K562 (cell line): Measurements from ENCODE around the gene PTPN9. TPM values are rescaled to one million over a fixed set of nuclear protein-coding genes. Genes with fewer than 3 reads are reported as not detected.

Experiments used
- ATAC-seq: fragments of 200-7000 bp; cut with Tn5 transposase; 3 replicates; pipeline ENCODE4 v1.9.1; 2020; ENCODE audit warnings: moderate library complexity
- BruUV-seq: library from RNA; stranded (reverse); fragments of 400-500 nt; replicated peaks from 2 replicates; lab custom pipeline; 2021; lab: Mats Ljungman, UMichigan
- CTCF ChIA-PET: fragments of 300-600 bp; formaldehyde crosslinking; extraction: SDS; loops from one replicate; lab custom pipeline; 2021; ENCODE audit warnings: low intra/inter-chr PET ratio; lab: Yijun Ruan, JAX
- POLR2A ChIA-PET: fragments of 300-600, 350-650 bp; sonication (Branson Sonifier 250); formaldehyde crosslinking; extraction: SDS; loops from one replicate; lab custom pipeline; 2021; ENCODE audit warnings: antibody characterized with exemption, inconsistent platforms; lab: Yijun Ruan, JAX
- DNase-seq, 4 experiments: peaks; one replicate each; pipeline versions ENCODE4 v3.0.0 to v3.0.0-alpha.2; 2011 to 2018; ENCODE audit warnings: low spot score in 3 of 4, mixed read lengths in 3 of 4; ENCODE audit errors: extremely low read depth in 1 of 4
- FAIRE-seq: peaks from 2 replicates; lab custom pipeline; 2011; peaks lifted over from hg19 to GRCh38; lab: Jason Lieb, UNC
- H2AFZ ChIP-seq: 2 replicates; pipeline ENCODE4 v1.6.0; 2011; ENCODE audit warnings: low read depth, low read length, control low read depth, inconsistent platforms
- H3K27ac ChIP-seq: fragments of 200-600 bp; 3 replicates; pipeline ENCODE4 v1.8.0; 2011; ENCODE audit warnings: low read depth, mild to moderate bottlenecking, control low read depth, inconsistent platforms, low read length, moderate library complexity, mixed read lengths; ENCODE audit errors: extremely low read depth
- H3K27me3 ChIP-seq, 2 experiments: fragments of 300-600 bp in 1 of 2; 2 replicates in 1 of 2; 3 replicates in 1 of 2; pipeline versions ENCODE4 v1.6.0 to v1.8.0; 2011; ENCODE audit warnings: inconsistent platforms in 2 of 2, low read length in 2 of 2, mild to moderate bottlenecking in 1 of 2, mixed read lengths in 1 of 2, moderate library complexity in 1 of 2; ENCODE audit not compliant: control insufficient read depth in 2 of 2, insufficient read depth in 2 of 2
- H3K36me3 ChIP-seq: fragments of 300-600 bp; 3 replicates; pipeline ENCODE4 v1.8.0; 2011; ENCODE audit warnings: mild to moderate bottlenecking, low read length, inconsistent platforms; ENCODE audit not compliant: control insufficient read depth, insufficient read depth
- H3K4me1 ChIP-seq, 2 experiments: fragments of 200-600 bp in 1 of 2; replicated peaks in 1 of 2; 2 replicates in 1 of 2; 3 replicates in 1 of 2; pipeline versions ENCODE4 v1.5.1 to v1.8.0; 2011; ENCODE audit warnings: inconsistent platforms in 2 of 2, low read length in 2 of 2, mild to moderate bottlenecking in 1 of 2, mixed read lengths in 1 of 2, moderate library complexity in 1 of 2; ENCODE audit not compliant: control insufficient read depth in 2 of 2, insufficient read depth in 2 of 2
- H3K4me2 ChIP-seq: 2 replicates; pipeline ENCODE4 v1.6.1; 2011; ENCODE audit warnings: low read length, control low read depth, inconsistent platforms, mixed read lengths; ENCODE audit not compliant: insufficient read depth
- H3K4me3 ChIP-seq: fragments of 200-600 bp; sonication (generic), shearing (Covaris generic); 2 replicates; pipeline ENCODE4 v1.5.1; 2016; ENCODE audit warnings: control low read depth, inconsistent platforms
- H3K79me2 ChIP-seq: fragments of 200-600 bp; 3 replicates; pipeline ENCODE4 v1.8.0; 2011; ENCODE audit warnings: low read length, inconsistent platforms; ENCODE audit not compliant: control insufficient read depth, insufficient read depth
- H3K9ac ChIP-seq, 2 experiments: 2 replicates each; pipeline versions ENCODE4 v1.6.0 to v1.6.1; 2011; ENCODE audit warnings: low read depth in 2 of 2, low read length in 2 of 2, control low read depth in 1 of 2, inconsistent platforms in 1 of 2, mild to moderate bottlenecking in 1 of 2, mixed read lengths in 1 of 2; ENCODE audit not compliant: insufficient read depth in 1 of 2
- H3K9me1 ChIP-seq: one replicate; pipeline ENCODE4 v1.6.0; 2011; ENCODE audit warnings: inconsistent platforms, mild to moderate bottlenecking, low read length, moderate library complexity; ENCODE audit not compliant: control insufficient read depth, insufficient read depth
- H3K9me3 ChIP-seq: replicated peaks from 2 replicates; pipeline ENCODE4 v1.5.1; 2011; ENCODE audit warnings: low read depth, low read length, inconsistent platforms; ENCODE audit not compliant: control insufficient read depth, insufficient read depth
- H4K20me1 ChIP-seq: replicated peaks from 2 replicates; pipeline ENCODE4 v1.6.1; 2011; ENCODE audit warnings: low read length, inconsistent platforms, mixed read lengths; ENCODE audit not compliant: control insufficient read depth, insufficient read depth
- BRCA1 ChIP-seq, 2 experiments: fragments of 450-650 bp in 1 of 2; sonication (generic) in 1 of 2; formaldehyde crosslinking in 1 of 2; IDR thresholded peaks; 2 replicates each; pipeline versions ENCODE4 v1.5.0 to v1.6.1; 2017 to 2020; ENCODE audit warnings: mild to moderate bottlenecking in 1 of 2, missing genetic modification reagents in 1 of 2
- CBX3 ChIP-seq, 2 experiments: IDR thresholded peaks; 1 replicate in 1 of 2; 2 replicates in 1 of 2; pipeline ENCODE4 v1.6.1; 2012; ENCODE audit warnings: inconsistent platforms in 2 of 2, low read length in 2 of 2, borderline replicate concordance in 1 of 2, control low read depth in 1 of 2
- CCAR2 ChIP-seq: fragments of 200-400 bp; formaldehyde crosslinking; IDR thresholded peaks from 2 replicates; pipeline ENCODE4 v1.6.1; 2017; ENCODE audit warnings: mild to moderate bottlenecking, low read depth, low read length
- GATAD2A ChIP-seq: fragments of 450-650 bp; IDR thresholded peaks from 2 replicates; pipeline ENCODE4 v1.6.1; 2017
- PATZ1 ChIP-seq: fragments of 250-450 bp; sonication (Bioruptor Pico); IDR thresholded peaks from 2 replicates; pipeline ENCODE4 v1.5.0; 2020; ENCODE audit warnings: mild to moderate bottlenecking, borderline replicate concordance
- PCBP1 ChIP-seq: fragments of 200-400 bp; formaldehyde crosslinking; IDR thresholded peaks from 2 replicates; pipeline ENCODE4 v1.6.1; 2018; ENCODE audit warnings: mild to moderate bottlenecking, low read depth, low read length; ENCODE audit not compliant: poor library complexity, severe bottlenecking
- POLR2A ChIP-seq: fragments of 450-650 bp; conservative IDR thresholded peaks from 2 replicates; pipeline ENCODE4 v1.6.1; 2016
- RB1 ChIP-seq: fragments of 450-650 bp; IDR thresholded peaks from 2 replicates; pipeline ENCODE4 v1.6.1; 2017; ENCODE audit warnings: low read depth, mild to moderate bottlenecking
- RERE ChIP-seq: sonication (generic); formaldehyde crosslinking; IDR thresholded peaks from 2 replicates; pipeline ENCODE4 v1.8.0; 2023; ENCODE audit warnings: missing genetic modification reagents, mild to moderate bottlenecking, borderline replicate concordance
- THRA ChIP-seq: fragments of 450-650 bp; IDR thresholded peaks from 2 replicates; pipeline ENCODE4 v1.6.1; 2017; ENCODE audit warnings: mild to moderate bottlenecking, moderate library complexity
- ZFP30 ChIP-seq: fragments of 250-450 bp; sonication (Bioruptor Pico); IDR thresholded peaks from 2 replicates; pipeline ENCODE4 v1.8.0; 2022; ENCODE audit warnings: moderate library complexity, mild to moderate bottlenecking, inconsistent platforms, borderline replicate concordance
- ZNF24 ChIP-seq: fragments of 450-650 bp; IDR thresholded peaks from 2 replicates; pipeline ENCODE4 v1.6.1; 2016
- ZNF444 ChIP-seq: fragments of 250-450 bp; sonication (Bioruptor Pico); IDR thresholded peaks from 2 replicates; pipeline ENCODE4 v1.4.0; 2020; ENCODE audit warnings: mild to moderate bottlenecking, moderate library complexity
- ZNF57 ChIP-seq: fragments of 450-650 bp; formaldehyde crosslinking; IDR thresholded peaks from 2 replicates; pipeline ENCODE4 v1.4.0; 2020; ENCODE audit warnings: mild to moderate bottlenecking, moderate library complexity
- ZNF766 ChIP-seq: fragments of 200-800 bp; sonication (Bioruptor generic); conservative IDR thresholded peaks from 2 replicates; pipeline ENCODE4 v1.6.1; 2016; ENCODE audit warnings: missing genetic modification characterization, missing compliant biosample characterization
- whole genome bisulfite sequencing: fragments of 100-300 bp; shearing (Covaris generic); methylation state at CpG from one replicate; pipeline ENCODE4 v1.1.6; 2016; ENCODE audit warnings: low coverage, mixed read lengths; ENCODE audit not compliant: insufficient coverage; ENCODE audit errors: missing lambda C conversion rate; 5-methylcytosine and 5-hydroxymethylcytosine counted together
- in situ Hi-C: fragments of 300-500 bp; cut with MboI; formaldehyde crosslinking; loops from 4 replicates; pipeline ENCODE4 v1.15.0; 2018; ENCODE audit warnings: inconsistent platforms, mixed read lengths
- intact Hi-C: fragments of 100-400 bp; cut with micrococcal nuclease; formaldehyde crosslinking; loops from 2 replicates; pipeline ENCODE4 v1.14.2; 2022
- polyA plus RNA-seq, 8 experiments: library from polyadenylated mRNA; depleted of rRNA in 4 of 8; stranded (reverse) in 5 of 8; unstranded in 3 of 8; fragments of >200 nt; fragmentation: Nextera tagmentation in 2 of 8; fragmentation: Illumina TruSeq in 1 of 8; extraction: Ambion mirVana in 2 of 8; extraction: Trizol in 1 of 8; gene quantifications; 2 replicates each; pipeline versions ENCODE4 v1.2.1 to v1.2.3, GENCODE V29; 2011 to 2014; ENCODE audit warnings: inconsistent platforms in 1 of 8, missing spikeins in 1 of 8
- total RNA-seq, 7 experiments: library from RNA; depleted of rRNA in 6 of 7; stranded (reverse); fragments of >200 nt in 6 of 7; fragmentation: Illumina TruSeq in 2 of 7; extraction: Trizol in 2 of 7; gene quantifications; 2 replicates each; pipeline versions ENCODE4 v1.2.1 to v1.2.3, GENCODE V29; 2011 to 2021; ENCODE audit warnings: low replicate concordance in 1 of 7

The PTPN9 gene
- total and polyA plus RNA-seq, 9 of the 15 experiments (the other 6 are each of a cell fraction or from before 2014, with no cell fraction given) = 5.0 to 24.0 (median 14.2) TPM

DNA sequence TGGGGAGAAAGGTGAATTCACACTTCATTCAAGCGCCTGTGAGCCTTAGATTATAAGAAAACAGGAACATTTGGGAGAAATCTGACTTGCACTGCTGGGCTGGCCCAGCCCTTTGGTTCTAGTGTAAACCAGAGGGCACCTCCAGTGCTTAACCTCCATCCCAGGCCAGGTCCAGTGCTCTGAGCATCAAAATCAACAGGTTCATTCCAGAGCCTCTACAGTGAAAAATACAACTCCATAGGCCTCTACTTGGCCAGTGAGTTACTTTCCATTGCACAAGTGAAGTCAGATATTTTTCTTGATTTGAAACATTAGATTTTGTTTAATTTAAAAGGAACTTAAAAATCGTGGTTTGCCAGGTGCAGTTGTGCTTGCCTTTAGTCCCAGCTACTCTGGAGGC, 43.4 kb upstream of the PTPN9 start:
- H3K36me3 ChIP-seq = peaks cover 29% of the 10 kb centered on the region
- H3K79me2 ChIP-seq = peaks cover 13% of the 10 kb centered on the region
- BruUV-seq = no TSS peak
- FAIRE-seq (no peak), DNase-seq (no peak), ATAC-seq (no peak)
- ChIA-PET POLR2A (no interaction called here), CTCF (no interaction called here)
- no peaks in the 10 kb centered on the region for H3K9me1 ChIP-seq
- intact Hi-C loops = no loop called here
- no peak overlapping the region for H3K4me2 ChIP-seq
- peak overlapping the region in 1 of 2 experiments; percentile 68; a peak in 1 of 4 replicates for H3K9ac ChIP-seq
- WGBS = 50% methylated on average over 2 of the region's 2 CpGs
- in situ Hi-C loops = no loop called here
- no peaks in the 10 kb centered on the region for H4K20me1 ChIP-seq
- no peaks in the 10 kb centered on the region for H3K27me3 ChIP-seq
- no peak overlapping the region for H3K27ac ChIP-seq
- H3K9me3 ChIP-seq = no peaks in the 10 kb centered on the region
- peaks cover 11 to 18% of the 10 kb centered on the region in 2 experiments for H3K4me1 ChIP-seq
- no peak overlapping the region for H2AFZ ChIP-seq
- no peak overlapping the region for H3K4me3 ChIP-seq
- no peak for TF ChIP-seq POLR2A
- TF ChIP-seq PCBP1 = no peak
- TF ChIP-seq ZNF766 (CRISPR knock-in tag) = no peak
- TF ChIP-seq GATAD2A = no peak
- no peak for TF ChIP-seq PATZ1 (CRISPR knock-in tag)
- TF ChIP-seq ZFP30 (CRISPR knock-in tag) = no peak
- TF ChIP-seq ZNF57 (CRISPR knock-in tag) = no peak
- no peak for TF ChIP-seq RERE (CRISPR knock-in tag)
- no peak for TF ChIP-seq THRA
- no peak for TF ChIP-seq BRCA1 (IDR thresholded peaks at IDR 0.05)
- no peak for TF ChIP-seq BRCA1 (CRISPR knock-in tag; IDR thresholded peaks at IDR 0.05)
- no peak for TF ChIP-seq CBX3 (IDR thresholded peaks at IDR 0.05; ENCODE audit: borderline replicate concordance in 1 of 2, low read length in 2 of 2)
- TF ChIP-seq ZNF24 = no peak
- no peak for TF ChIP-seq CCAR2
- TF ChIP-seq ZNF444 = no peak
- no peak for TF ChIP-seq RB1
